MM.1S (cell line): ENCODE measurements around the gene ZNF648.

Experiments
- DNase-seq: peaks from one replicate; pipeline ENCODE4 v3.0.0-alpha.2; 2015
- H2AFZ ChIP-seq: fragments of 300-600 bp; sonication (generic); 2 replicates; pipeline ENCODE4 v1.6.0; 2016; ENCODE audit warnings: antibody characterized with exemption, low read length
- H3F3A ChIP-seq: fragments of 300-600 bp; sonication (generic); 2 replicates; pipeline ENCODE4 v1.6.1; 2016; ENCODE audit warnings: mild to moderate bottlenecking, antibody characterized with exemption, low read length, moderate library complexity, mixed read lengths; ENCODE audit not compliant: insufficient read depth
- H3K27ac ChIP-seq: fragments of 300-600 bp; sonication (generic); 2 replicates; pipeline ENCODE4 v1.5.1; 2016; ENCODE audit warnings: mild to moderate bottlenecking, low read length
- H3K27me3 ChIP-seq: fragments of 300-600 bp; sonication (generic); replicated peaks from 2 replicates; pipeline ENCODE4 v1.6.0; 2016; ENCODE audit warnings: low read length; ENCODE audit not compliant: insufficient read depth
- H3K36me3 ChIP-seq: fragments of 300-600 bp; sonication (generic); replicated peaks from 2 replicates; pipeline ENCODE4 v1.6.1; 2016; ENCODE audit warnings: mild to moderate bottlenecking, low read length, mixed read lengths; ENCODE audit not compliant: insufficient read depth
- H3K4me1 ChIP-seq: fragments of 300-600 bp; sonication (generic); 2 replicates; pipeline ENCODE4 v1.6.1; 2016; ENCODE audit warnings: low read length, mixed read lengths
- H3K4me2 ChIP-seq: fragments of 300-600 bp; sonication (generic); 2 replicates; pipeline ENCODE4 v1.6.0; 2016; ENCODE audit warnings: low read depth, low read length
- H3K4me3 ChIP-seq: fragments of 300-600 bp; sonication (generic); 2 replicates; pipeline ENCODE4 v1.5.1; 2016; ENCODE audit warnings: low read length, mixed read lengths
- H3K79me2 ChIP-seq: fragments of 300-600 bp; sonication (generic); 2 replicates; pipeline ENCODE4 v1.6.1; 2016; ENCODE audit warnings: mixed run types, low read length, mixed read lengths
- H3K9ac ChIP-seq: fragments of 300-600 bp; sonication (generic); 2 replicates; pipeline ENCODE4 v1.6.1; 2016; ENCODE audit warnings: low read length, mixed read lengths
- H3K9me2 ChIP-seq: fragments of 300-600 bp; sonication (generic); replicated peaks from 2 replicates; pipeline ENCODE4 v1.6.1; 2016; ENCODE audit warnings: mild to moderate bottlenecking, low read length, mixed read lengths; ENCODE audit not compliant: insufficient read depth
- H3K9me3 ChIP-seq: fragments of 300-600 bp; sonication (generic); replicated peaks from 2 replicates; pipeline ENCODE4 v1.6.1; 2016; ENCODE audit warnings: mild to moderate bottlenecking, low read length, mixed read lengths; ENCODE audit not compliant: insufficient read depth
- H4K20me1 ChIP-seq: fragments of 300-600 bp; sonication (generic); 2 replicates; pipeline ENCODE4 v1.6.1; 2016; ENCODE audit warnings: mild to moderate bottlenecking, low read length, moderate library complexity, mixed read lengths; ENCODE audit not compliant: insufficient read depth
- CTCF ChIP-seq: fragments of 300-600 bp; sonication (generic); IDR thresholded peaks from 2 replicates; pipeline ENCODE4 v1.5.1; 2016; ENCODE audit warnings: antibody characterized with exemption, low read length, mixed read lengths
- EZH2 ChIP-seq: fragments of 300-600 bp; sonication (generic); optimal IDR thresholded peaks from 2 replicates; pipeline ENCODE3; 2017; ENCODE audit warnings: low read depth, mild to moderate bottlenecking, antibody characterized with exemption, low read length, mixed read lengths
- EZH2phosphoT487 ChIP-seq: fragments of 300-600 bp; sonication (generic); IDR thresholded peaks from 2 replicates; pipeline ENCODE4 v1.6.1; 2018; ENCODE audit warnings: antibody characterized with exemption, low read length

The ZNF648 gene

GRCh38 chr1:182004601-182005000 lies 56.9 kb downstream of the ZNF648 start:
- Histone ChIP-seq H3K4me2 (no peak overlapping the region), H3K4me3 (no peak overlapping the region), H4K20me1 (no peaks in the 10 kb centered on the region), H3K9me3 (no peaks in the 10 kb centered on the region), H2AFZ (no peak overlapping the region), H3K4me1 (no peaks in the 10 kb centered on the region), H3K9ac (no peak overlapping the region), H3K27me3 (no peaks in the 10 kb centered on the region), H3F3A (no peaks in the 10 kb centered on the region), H3K27ac (no peak overlapping the region), H3K36me3 (no peaks in the 10 kb centered on the region), H3K79me2 (no peaks in the 10 kb centered on the region), H3K9me2 (no peaks in the 10 kb centered on the region)
- TF ChIP-seq EZH2: no peak
- TF ChIP-seq CTCF: no peak
- TF ChIP-seq EZH2phosphoT487: no peak
- DNase-seq: no peak
